ENCODE results near the gene GLIS1. TPM values are rescaled to one million over a fixed set of nuclear protein-coding genes. Genes with fewer than 3 reads are reported as not detected.

The GLIS1 gene
- total RNA-seq, 1 donor from 2014 or later = not detected

- Mint-ChIP-seq H3K36me3 (ENCODE audit: low read depth) (no peaks in the 10 kb centered on the region), H3K9me3 (no peaks in the 10 kb centered on the region), H3K27ac (no peak overlapping the region), H3K27me3 (peaks cover 12% of the 10 kb centered on the region), H3K4me1 (no peaks in the 10 kb centered on the region), H3K4me3 (no peak overlapping the region)
- no peak for TF ChIP-seq CTCF (IDR thresholded peaks at IDR 0.05)
- no peak for DNase-seq
- ATAC-seq (ENCODE audit: low read depth) = no peak
- intact Hi-C loops (cut with micrococcal nuclease) = no loop called here
- ChIA-PET CTCF (no interaction called here), POLR2A (no interaction called here)
These were observed 157.5 kb downstream of the GLIS1 start for GRCh38 chr1:53581476-53581875.

GRCh38 chr1:53580739-53581475, 158.1 kb downstream of the GLIS1 start:
- Mint-ChIP-seq H3K4me1 (no peaks in the 10 kb centered on the region), H3K27me3 (peaks cover 18% of the 10 kb centered on the region), H3K27ac (no peak overlapping the region), H3K4me3 (no peak overlapping the region), H3K9me3 (no peaks in the 10 kb centered on the region), H3K36me3 (ENCODE audit: low read depth) (no peaks in the 10 kb centered on the region)
- intact Hi-C loops (cut with micrococcal nuclease) = no loop called here
- POLR2A ChIA-PET = no interaction called here
- no peak for ATAC-seq (ENCODE audit: low read depth)
- TF ChIP-seq CTCF (IDR thresholded peaks at IDR 0.05) = no peak
- CTCF ChIA-PET = no interaction called here
- peak; percentile 9 for DNase-seq

GRCh38 chr1:53580009-53580400, 159.0 kb downstream of the GLIS1 start:
- no peaks in the 10 kb centered on the region for H3K36me3 Mint-ChIP-seq (ENCODE audit: low read depth)
- ATAC-seq (ENCODE audit: low read depth) (no peak), DNase-seq (no peak)
- TF ChIP-seq CTCF (IDR thresholded peaks at IDR 0.05) = no peak
- CTCF ChIA-PET = no interaction called here
- H3K4me1 Mint-ChIP-seq = no peaks in the 10 kb centered on the region
- no peaks in the 10 kb centered on the region for H3K9me3 Mint-ChIP-seq
- no peak overlapping the region for H3K4me3 Mint-ChIP-seq
- no peak overlapping the region for H3K27ac Mint-ChIP-seq
- POLR2A ChIA-PET = no interaction called here
- intact Hi-C loops (cut with micrococcal nuclease) = no loop called here
- H3K27me3 Mint-ChIP-seq = peaks cover 19% of the 10 kb centered on the region

- TF ChIP-seq CTCF (IDR thresholded peaks at IDR 0.05) = no peak
- ATAC-seq (ENCODE audit: low read depth) = no peak
- POLR2A ChIA-PET = no interaction called here
These were observed 159.5 kb downstream of the GLIS1 start for GRCh38 chr1:53579221-53580008.

GRCh38 chr1:53578358-53578757, 160.6 kb downstream of the GLIS1 start:
- Mint-ChIP-seq H3K4me1 (no peaks in the 10 kb centered on the region), H3K27ac (no peak overlapping the region), H3K36me3 (ENCODE audit: low read depth) (no peaks in the 10 kb centered on the region), H3K9me3 (no peaks in the 10 kb centered on the region), H3K4me3 (no peak overlapping the region), H3K27me3 (peaks cover 22% of the 10 kb centered on the region)
- no peak for TF ChIP-seq CTCF (IDR thresholded peaks at IDR 0.05)
- POLR2A ChIA-PET = no interaction called here
- ATAC-seq (ENCODE audit: low read depth) (no peak), DNase-seq (no peak)
- CTCF ChIA-PET = no interaction called here
- intact Hi-C loops (cut with micrococcal nuclease) = no loop called here

More at GRCh38 chr1:53579221-53580008, 159.5 kb downstream of the GLIS1 start:
- CTCF ChIA-PET = no interaction called here
- Mint-ChIP-seq H3K9me3 (no peaks in the 10 kb centered on the region), H3K27me3 (peaks cover 19% of the 10 kb centered on the region), H3K4me1 (no peaks in the 10 kb centered on the region), H3K36me3 (ENCODE audit: low read depth) (no peaks in the 10 kb centered on the region), H3K27ac (no peak overlapping the region), H3K4me3 (no peak overlapping the region)
- intact Hi-C loops (cut with micrococcal nuclease) = no loop called here
- DNase-seq = no peak
